ENCODE data around the gene CEACAM20.
"Not testable (repeated sequence)": the region's sequence is repeated elsewhere in the genome, so short reads cannot be mapped to it uniquely, and the experiment has no call there.

CEACAM20 gene

GRCh38 chr19:44566984-44567383 lies 37.5 kb upstream of the CEACAM20 start:
- ChIA-PET POLR2A (ENCODE audit: low non-redundant PET) (no interaction called here), CTCF (interaction anchor here (0.6 kb wide), 4 partner anchors 12 to 303 kb away, joined by 3 to 4 read pairs (median 3); no protein-coding TSS in a partner anchor)
- no peak for DNase-seq (ENCODE audit: low spot score)
- TF ChIP-seq CTCF (conservative IDR thresholded peaks at IDR 0.05; ENCODE audit: low read depth) = no peak
- H3K27ac ChIP-seq = no peak overlapping the region

GRCh38 chr19:44563086-44563655 lies 33.7 kb upstream of the CEACAM20 start:
- POLR2A ChIA-PET (ENCODE audit: low non-redundant PET); H3K27ac ChIP-seq; DNase-seq (ENCODE audit: low spot score); CTCF ChIA-PET: not testable (repeated sequence)

GRCh38 chr19:44557933-44558332 lies 28.5 kb upstream of the CEACAM20 start:
- POLR2A ChIA-PET (ENCODE audit: low non-redundant PET) = no interaction called here
- no peak overlapping the region for H3K27ac ChIP-seq
- CTCF ChIA-PET = no interaction called here
- no peak for DNase-seq (ENCODE audit: low spot score)
- TF ChIP-seq CTCF (conservative IDR thresholded peaks at IDR 0.05; ENCODE audit: low read depth) = no peak

- TF ChIP-seq CTCF (conservative IDR thresholded peaks at IDR 0.05; ENCODE audit: low read depth) = no peak
- H3K27ac ChIP-seq = no peak overlapping the region
- CTCF ChIA-PET = interaction anchor here (0.7 kb wide), 1 partner anchor 43 kb away, joined by 3 read pairs; no protein-coding TSS in a partner anchor
- POLR2A ChIA-PET (ENCODE audit: low non-redundant PET) = no interaction called here
- DNase-seq (ENCODE audit: low spot score) = no peak
These were observed 25.3 kb upstream of the CEACAM20 start for GRCh38 chr19:44554641-44555246.

GRCh38 chr19:44553478-44554171 lies 24.1 kb upstream of the CEACAM20 start:
- peak overlapping the region; percentile 85 for H3K27ac ChIP-seq
- DNase-seq (ENCODE audit: low spot score) = peak; percentile 77
- ChIA-PET CTCF (interaction anchor here (0.6 to 0.7 kb wide), 2 partner anchors 41 to 912 kb away, joined by 3 to 5 read pairs; no protein-coding TSS in a partner anchor), POLR2A (ENCODE audit: low non-redundant PET) (no interaction called here)
- no peak for TF ChIP-seq CTCF (conservative IDR thresholded peaks at IDR 0.05; ENCODE audit: low read depth)

GRCh38 chr19:44552324-44552723 lies 22.8 kb upstream of the CEACAM20 start:
- no peak for DNase-seq (ENCODE audit: low spot score)
- TF ChIP-seq CTCF (conservative IDR thresholded peaks at IDR 0.05; ENCODE audit: low read depth) = no peak; the same call in 1 of the 2 replicates
- POLR2A ChIA-PET (ENCODE audit: low non-redundant PET) = no interaction called here
- H3K27ac ChIP-seq = no peak overlapping the region
- CTCF ChIA-PET = interaction anchor here (1.4 kb wide), 1 partner anchor 18 kb away, joined by 3 read pairs; no protein-coding TSS in a partner anchor

- ChIA-PET POLR2A (ENCODE audit: low non-redundant PET) (no interaction called here), CTCF (interaction anchor here (1.4 kb wide), 1 partner anchor 18 kb away, joined by 3 read pairs; no protein-coding TSS in a partner anchor)
- no peak for TF ChIP-seq CTCF (conservative IDR thresholded peaks at IDR 0.05; ENCODE audit: low read depth)
- no peak for DNase-seq (ENCODE audit: low spot score)
- H3K27ac ChIP-seq = no peak overlapping the region
These were observed 22.4 kb upstream of the CEACAM20 start for GRCh38 chr19:44551850-44552249.

- DNase-seq (ENCODE audit: low spot score); POLR2A ChIA-PET (ENCODE audit: low non-redundant PET); H3K27ac ChIP-seq; CTCF ChIA-PET: not testable (repeated sequence)
These were observed 21.5 kb upstream of the CEACAM20 start for GRCh38 chr19:44550976-44551375.
